ENCODE results near the gene MCHR2.

MCHR2 gene

DNA sequence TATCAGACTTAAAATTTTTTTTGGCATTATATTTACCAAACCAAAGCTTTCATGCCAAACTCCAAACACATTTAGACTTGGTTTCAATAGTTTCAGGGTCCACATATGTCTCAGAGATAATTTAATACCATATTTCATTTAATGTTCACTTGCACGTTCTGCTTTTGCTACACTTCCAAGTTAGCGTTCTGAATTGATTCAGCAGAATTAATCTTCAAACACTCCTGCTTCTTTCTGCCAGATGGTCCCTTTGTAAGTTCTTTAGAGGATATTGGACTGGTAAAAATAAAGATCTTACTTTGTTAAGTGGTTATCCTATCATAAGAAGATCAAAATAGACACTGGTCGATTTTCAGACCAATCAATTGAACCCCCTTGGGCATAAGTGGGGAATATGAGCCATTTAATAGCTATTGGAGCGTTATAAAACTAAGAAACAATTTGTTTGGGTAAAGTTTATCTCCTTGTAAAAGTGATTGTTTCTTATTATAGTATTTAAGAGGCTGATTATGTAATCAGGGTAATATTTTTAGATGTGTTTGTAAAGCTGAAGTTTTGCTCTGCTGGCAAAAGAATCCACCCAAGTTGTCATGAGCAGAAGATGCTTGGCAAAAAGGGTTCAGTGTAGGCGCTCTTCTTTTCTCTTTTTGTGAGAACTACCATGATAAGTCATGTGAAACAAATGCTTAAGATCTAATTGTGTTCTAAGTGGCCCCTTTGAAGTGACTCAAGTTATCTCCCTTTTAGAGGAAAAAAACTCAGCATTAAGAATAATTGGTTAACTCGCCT, 92.2 kb downstream of the MCHR2 start:
- no peak for DNase-seq

DNA sequence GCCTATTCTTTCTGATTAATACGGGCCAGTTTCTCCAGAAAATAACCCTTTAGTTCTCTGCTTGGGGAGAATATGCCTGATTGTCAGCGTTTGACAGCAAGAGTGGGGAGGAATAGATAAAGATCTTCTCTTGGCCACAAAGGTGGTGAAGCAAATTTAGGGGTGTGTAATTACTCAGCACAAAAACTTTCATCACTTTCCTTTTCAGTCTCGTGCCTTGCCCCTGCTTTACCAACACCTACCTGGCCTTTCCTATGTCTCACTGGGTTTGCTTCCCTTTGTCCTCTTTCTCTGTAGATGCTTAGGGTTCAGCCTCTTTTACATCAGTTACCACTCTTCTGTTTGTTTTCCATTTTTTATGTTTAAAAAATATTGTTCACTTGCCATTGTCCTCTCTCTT, 99.2 kb downstream of the MCHR2 start:
- no peak for DNase-seq

DNA sequence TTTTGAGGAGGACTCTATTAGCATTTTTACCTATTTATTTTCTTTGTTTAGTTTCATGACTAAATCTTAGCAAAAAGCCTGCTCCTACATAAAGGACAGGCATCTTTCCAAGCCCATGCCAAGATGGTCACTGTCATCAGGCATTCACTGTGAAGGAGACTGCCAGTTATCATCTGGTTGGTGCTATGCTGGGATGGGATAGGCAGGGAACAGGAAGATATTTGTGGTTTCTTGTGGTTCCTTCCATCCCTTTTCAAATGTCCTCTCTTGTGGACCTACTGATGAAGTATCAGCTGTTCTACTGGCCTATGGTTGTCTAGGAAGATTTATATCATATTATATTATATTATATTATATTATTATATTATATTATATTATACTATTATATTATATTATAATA, 107.0 kb downstream of the MCHR2 start:
- DNase-seq, result no peak

DNA sequence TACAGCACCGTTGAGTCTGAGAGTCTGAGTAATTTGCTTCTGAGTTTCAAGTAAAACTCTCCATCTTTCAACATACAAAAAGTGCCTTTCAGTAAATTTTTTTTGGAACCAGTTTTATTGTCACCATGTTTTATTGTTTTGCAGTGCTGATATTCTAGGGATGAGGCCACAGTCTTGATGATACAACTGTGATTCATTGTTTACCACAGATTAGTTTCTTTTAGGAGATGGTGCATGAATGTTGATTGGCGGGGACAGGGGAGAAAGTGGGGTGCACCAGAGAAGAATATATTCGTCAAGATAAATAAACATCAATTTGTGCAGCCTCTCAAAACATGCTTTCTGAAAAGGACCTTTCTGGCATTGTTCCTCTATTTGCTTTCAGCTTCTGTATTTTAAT, 109.0 kb downstream of the MCHR2 start:
- DNase-seq, result no peak

DNA sequence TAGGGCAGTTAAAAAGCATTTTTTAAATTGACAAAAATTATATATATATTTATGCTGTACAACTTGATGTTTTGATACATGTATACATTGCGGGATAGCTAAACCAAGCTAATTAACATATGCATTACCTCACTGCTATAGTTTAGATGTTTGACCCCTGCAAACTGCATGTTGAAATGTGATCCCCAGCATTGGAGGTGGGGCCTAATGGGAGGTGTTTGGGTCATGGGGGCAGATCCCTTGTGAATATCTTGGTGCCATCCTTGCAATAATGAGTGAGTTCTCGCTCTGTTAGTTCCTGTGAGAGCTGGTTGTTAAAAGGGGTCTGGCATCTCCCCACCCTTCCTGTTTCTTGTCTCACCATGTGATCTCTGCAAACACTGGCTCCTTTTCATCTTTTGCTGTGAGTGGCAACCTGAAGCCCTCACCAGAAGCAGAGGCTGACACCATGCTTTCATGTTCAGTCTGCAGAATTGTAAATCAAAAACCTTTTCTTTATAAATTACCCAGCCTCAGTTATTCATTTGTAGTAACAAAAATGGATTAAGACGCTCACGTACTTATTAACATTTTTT, 111.8 kb downstream of the MCHR2 start:
- DNase-seq, result no peak

DNA sequence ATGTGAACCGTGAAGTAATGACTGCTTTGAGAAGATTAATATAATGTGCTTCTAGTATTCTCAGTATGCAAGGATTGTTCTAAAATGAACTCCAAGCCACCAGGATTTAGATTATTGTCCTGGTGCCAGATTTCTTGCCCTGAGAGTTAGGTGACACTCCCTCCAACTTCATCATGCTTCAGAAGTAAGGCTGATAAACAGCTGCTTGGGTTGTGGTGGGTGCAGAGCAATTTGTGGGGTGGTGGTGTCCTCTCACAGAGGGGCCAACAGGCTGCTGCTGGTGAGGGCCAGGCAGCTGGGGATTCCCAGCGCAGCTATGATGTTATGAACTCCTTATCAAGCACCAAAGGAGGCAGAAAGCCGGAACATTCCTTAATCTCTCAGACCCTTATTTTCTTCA, 114.6 kb downstream of the MCHR2 start:
- DNase-seq, result no peak

DNA sequence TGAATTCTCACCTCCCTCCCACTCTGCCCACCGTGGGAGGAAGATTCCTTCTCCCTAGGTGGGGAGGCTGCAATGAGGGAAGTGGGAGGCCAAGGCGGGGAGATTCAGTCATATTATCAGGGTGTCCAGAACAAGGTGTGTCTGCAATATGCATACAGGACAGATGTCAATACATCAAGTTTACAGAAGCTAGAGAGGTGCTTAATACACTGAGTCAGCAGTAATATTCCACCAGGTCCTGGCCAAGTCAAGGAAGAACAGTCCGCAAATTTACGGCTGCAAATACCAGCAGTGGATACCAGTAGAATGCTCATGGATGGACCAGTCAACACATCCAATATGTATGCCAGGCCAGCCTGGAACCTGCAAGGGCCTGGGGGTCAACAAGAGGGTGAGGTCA, 119.0 kb downstream of the MCHR2 start:
- no peak for DNase-seq

DNA sequence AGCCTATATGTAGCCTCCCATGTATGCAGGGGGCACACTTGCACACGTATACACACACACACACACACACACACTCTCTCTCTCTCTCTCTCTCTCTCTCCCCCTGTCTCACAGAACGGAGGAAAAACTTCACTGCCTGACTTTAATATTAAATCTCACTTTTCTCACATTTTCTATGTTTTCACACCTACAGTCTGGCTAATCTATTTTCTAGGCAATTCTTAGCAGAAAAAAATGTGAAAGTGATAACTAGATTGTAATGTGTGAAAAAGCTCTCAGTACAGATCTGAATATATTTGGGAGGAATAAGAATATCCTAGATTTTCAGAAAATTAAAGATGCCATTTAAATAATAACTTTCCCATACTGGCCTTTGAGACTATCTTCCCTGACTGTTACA, 120.9 kb downstream of the MCHR2 start:
- DNase-seq, result no peak

DNA sequence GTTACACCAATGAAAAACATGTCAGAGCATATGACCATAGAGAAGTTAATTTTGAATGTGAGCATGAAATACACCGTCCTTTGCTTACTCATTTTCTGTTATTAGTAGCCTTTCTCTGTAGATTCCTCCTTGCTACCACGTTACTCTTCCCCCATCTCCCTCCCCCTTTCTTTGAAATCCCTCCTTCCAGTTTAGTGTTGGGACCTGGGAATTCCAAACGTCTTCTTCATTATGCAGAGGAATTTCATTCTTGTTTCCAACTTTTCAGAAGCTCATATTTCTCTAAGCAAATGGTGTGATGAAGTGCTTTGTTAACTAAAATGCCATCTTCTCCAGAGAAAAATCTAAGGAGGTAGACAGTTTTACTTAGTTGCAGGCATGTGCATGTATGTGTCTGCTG, 122.4 kb downstream of the MCHR2 start:
- DNase-seq, result no peak
